GM18870 (cell line): ENCODE measurements around the gene SDF4.

Experiments used
- ATAC-seq: cut with Tn5 transposase; IDR thresholded peaks from one replicate; pipeline ENCODE4 v1.9.1; 2021; ENCODE audit warnings: moderate library complexity; ENCODE audit not compliant: unreplicated experiment

The SDF4 gene

DNA sequence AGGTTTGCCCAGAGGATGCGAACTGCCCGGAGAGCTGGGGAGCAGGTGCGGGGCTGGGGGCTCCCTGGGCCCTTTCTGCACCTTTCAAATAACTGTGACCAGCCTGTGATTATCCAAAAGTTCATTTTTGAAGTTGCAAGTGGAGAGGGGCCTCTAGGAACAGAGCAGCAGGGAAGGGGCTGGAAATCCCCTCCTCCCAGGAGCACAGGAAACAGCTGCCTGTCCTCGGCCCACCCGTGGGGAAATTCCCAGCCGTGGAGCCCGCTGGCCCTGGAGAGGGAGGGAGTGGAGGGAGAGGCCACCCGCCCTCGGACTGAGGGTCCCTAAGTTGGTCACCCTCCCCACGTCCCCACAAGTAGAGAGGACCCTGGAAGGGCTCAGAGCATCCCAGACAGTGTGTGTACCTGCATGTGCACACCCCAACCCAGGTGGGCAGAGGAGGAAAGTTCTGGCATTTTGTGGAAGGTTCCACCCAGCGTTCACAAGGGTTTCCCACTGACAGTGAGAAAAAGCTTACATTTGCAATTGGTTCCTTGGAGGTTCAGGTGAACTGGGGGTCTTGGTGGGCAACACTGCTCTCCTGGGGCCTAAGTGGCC is 16.6 kb downstream of the SDF4 start:
- ATAC-seq = no peak

DNA sequence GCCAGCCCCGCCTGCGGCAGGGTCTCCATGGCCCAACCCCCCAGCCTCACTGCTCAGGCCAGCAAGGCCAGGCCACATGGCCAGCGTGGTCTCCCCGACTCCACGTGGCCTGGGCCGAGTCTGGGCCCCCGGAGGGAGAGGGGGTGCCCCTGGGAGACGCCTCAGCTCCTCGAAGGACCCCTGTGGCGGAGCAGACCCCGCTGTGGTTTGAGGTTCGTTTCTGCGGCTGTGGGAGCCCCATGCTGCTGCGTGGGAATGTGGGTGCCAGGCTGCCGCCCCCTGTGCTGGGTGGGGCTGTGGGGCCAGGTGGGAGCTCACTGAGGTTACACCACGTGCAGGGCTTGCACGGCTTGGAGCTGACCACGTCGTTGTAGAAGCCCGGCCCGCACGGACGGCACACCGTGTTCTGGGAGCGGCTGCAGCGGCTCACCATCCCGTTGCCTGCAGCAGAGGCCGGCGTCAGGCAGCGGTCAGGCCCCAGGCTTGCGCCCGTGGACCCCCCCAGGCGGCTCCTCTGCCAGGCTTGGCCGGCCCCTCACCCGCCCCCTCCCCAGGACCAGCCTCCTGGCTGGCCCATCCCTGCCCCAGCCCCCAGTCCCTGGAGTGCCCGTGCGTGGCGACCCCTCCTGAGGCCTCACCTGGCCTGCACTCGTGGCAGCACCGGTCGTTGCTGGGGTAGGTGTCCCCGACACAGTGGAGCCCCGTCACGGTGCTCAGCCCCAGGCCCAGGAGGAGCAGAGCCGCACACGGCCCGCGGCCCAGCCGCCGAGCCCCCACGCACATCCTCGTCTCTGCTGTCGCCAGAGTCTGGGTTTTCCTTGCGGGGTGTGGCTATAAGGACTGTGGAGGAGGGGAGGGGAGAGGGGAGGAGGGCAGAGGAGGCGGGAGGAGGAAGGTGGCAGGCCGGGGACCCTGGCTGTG is 18.2 kb downstream of the SDF4 start, which contains the start of gene TNFRSF4:
Gene TNFRSF4, minus strand, starts transcription at position 809 of the 921 bp plus-strand sequence. Its CDS starts 26 bp downstream, at position 783.
- no peak for ATAC-seq

DNA sequence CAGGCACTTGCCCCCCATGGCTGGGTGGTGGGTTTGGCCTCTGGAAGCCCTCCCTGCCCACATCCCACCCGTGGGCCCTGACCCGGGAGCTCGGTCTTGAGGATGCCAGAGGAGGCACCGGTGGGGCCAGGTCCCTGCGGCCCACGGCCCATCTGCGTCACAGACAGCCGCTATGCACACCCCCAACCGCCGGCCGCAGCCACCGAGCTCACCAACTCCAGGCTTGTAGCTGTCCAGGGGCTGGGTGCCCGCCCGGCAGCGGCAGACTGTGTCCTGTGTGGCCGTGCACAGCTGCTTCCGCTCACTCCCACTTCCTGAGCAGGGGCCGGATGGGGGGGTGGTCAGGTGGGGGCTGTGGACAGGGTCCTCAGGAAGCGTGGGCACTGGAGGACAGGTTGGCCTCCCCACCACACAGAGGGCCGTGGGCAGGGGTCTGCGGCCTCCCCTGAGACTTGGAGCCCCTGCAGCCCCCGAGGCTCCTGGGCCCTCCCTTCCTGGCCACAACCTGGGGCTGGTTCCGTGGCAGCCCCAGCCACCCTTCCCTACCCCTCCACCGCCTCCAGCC is 18.9 kb downstream of the SDF4 start:
- no peak for ATAC-seq

DNA sequence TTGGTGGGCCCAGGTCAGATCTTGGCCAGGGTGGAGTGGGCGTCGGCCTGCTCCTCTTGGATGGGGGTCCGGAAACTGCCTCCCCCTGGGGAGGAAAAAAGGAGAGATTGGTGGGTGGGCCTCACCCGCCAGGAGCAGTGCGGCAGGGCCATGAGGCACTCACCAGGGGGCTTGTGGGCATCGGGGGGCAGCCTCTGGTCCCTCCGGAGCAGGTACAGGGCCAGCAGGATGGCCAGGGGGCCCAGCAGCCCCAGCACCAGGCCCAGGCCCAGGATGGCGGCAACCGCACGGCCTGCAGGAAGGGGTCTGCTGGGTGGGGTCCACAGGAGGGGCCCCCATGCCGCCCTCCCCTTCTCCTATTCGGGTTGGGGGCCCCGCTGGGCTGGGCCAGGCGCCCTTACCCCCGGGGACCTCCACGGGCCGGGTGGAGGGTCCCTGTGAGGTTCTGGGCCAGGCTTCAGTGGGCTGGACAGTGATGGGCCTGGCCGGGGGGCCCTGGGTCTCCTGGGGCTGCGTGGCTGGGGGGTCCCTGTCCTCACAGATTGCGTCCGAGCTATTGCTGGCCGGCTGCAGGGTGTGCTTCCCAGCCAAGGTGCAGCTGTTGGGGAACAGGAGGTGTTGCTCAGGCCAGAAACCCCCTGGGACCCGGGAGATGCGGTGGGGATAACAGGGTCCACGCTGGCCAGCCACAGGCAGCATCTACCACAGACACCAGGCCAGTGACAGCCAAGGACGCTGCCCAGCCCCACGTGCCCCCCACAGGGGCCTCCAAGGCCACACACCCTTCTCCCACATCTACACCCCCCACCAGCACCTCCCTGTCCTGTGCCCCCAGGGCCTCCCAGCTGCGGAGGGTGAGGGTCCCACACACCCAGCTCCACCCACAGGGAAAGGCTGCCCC is 20.0 kb downstream of the SDF4 start:
- ATAC-seq = no peak

DNA sequence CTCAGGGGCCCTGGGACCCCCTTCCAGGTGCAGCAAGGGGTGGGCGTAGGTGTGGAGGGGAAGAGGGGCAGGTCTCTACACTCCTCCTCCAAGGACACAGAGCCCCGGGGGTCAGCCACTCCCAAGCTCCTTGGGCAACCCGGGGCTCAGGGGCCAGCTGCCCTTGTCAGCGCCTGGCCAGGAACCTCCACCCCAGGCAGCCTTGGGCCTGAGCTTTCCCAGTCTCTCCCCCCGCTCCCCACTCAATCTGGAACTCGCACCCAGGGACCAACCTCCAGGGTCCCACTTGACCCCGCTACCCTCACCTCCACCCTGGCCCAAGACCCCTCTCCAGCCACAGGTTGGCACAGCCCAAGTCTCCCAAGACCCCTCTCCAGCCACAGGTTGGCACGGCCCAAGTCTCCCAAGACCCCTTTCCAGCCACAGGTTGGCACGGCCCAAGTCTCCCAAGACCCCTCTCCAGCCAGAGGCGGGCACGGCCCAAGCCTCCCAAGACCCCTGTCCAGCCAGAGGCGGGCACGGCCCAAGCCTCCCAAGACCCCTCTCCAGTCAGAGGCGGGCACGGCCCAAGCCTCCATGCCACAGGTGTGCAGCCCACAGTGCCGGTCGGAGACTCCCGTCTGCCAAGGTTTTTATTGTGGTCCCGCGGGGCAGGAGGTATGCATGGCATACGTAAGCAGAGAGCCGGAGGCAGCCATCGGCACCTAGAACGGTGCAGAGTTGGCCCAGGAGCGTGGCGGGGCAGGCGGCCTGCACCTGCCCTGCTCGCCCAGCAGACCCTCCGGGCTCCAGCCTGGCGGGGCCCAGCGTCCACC is 20.9 kb downstream of the SDF4 start:
- no peak for ATAC-seq

DNA sequence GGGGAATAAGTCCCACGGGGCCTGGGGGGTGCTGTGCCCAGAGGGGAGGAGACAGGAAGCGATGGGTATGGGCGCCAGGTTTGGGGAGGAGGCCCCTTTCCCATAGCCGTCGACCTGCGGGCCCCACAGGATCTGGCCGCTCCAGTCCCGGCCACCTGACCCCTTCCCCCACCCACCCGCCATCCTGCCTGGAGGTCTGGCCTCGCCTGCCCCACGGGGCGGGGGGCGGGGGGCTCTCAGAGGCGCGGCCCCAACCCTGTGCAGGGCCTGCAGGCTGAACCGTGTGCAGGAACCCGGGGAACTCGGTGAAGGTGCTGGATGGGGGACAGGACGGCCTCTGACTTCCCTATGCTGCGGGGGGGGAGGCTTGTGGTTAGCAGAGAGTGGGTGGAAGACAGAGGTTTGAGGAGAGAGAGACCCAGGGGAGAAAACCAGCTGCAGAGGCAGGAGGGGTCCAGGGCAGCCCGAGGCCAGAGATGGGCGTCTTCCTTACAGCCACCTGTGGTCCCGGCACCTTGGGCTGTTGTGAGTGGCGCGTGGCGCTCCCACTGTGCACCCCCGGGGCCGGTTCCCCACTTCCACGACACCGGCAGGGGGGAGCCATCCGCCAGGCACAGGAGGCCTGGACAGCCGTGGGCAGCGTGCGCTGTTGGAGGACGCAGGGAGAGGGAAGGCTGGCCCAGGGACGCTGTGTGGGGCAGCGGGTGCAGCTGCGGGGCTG is 22.9 kb downstream of the SDF4 start:
- no peak for ATAC-seq

DNA sequence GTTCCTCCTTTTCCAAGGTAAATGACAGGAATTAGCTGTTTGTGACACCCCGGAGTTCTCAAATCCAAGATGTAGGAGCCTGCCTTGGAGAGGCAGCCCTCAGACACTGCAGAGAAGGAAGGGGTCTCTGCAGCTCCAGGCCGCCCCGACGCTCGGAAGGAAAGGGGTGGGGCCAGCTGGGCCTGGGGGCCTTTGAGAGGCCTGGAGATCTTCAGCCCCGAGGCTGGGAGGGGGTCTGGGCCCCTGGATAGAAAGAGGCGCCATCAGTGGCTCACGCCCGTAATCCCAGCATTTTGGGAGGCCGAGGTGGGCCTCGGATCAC is 24.3 kb downstream of the SDF4 start:
- no peak for ATAC-seq

DNA sequence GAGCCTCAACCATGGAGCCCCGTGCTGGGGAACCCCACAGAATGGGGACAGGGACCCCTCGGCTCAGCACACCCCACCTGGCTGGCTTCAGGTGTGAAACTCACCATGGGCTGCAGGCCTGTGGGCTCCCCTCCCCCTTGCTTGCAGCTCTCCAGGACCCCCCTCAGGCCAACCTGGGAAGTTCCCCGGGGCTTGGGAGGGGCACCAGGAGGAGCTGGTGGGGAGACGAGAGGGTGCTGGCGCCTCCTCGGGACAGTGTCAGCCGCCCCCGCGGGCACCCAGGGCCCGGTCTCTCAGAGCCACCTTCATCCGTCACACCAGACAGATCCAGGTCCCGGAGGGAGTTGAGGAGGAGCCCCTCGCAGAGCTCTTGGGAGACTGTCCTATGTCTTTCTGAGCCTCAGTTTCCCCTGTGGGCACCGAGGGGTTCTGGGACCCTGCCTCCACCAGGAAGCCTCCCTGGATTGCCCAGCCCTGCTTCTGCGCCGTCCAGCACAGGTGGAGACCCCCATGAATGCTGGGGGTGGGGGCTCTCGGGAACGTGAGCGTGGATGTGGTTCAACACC is 24.8 kb downstream of the SDF4 start:
- no peak for ATAC-seq

DNA sequence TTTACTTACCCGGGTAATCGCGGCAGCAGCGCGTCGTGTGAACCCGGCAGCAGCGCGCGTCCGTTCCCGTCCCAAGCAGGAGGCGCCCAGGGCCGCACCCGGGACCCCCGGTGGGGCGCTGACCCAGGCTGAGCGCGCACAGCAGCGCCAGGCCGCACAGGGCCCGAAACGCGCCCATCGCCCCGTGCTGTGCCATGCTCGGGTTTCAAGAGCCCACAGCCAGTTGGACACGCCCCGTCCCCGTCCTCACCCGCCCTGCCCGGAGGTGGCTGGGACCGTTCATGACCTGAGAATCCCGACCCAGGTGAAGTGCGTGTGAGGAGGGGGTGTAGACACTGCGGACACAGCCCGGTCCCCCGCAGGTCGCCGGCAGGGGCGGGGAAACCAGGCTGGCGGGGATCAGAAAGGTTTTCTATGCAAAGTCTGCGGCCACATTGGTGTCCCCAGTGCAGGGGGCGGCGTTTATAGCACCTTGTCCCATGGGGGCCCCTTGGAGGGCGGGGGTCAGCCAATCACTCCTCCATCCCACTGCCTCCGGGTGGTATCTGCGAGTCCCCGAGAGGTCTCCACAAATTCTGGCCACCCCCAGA is 25.3 kb downstream of the SDF4 start, which contains the start of gene TNFRSF18:
Gene TNFRSF18, minus strand, starts transcription at position 217 of the 590 bp plus-strand sequence. Its CDS starts 21 bp downstream, at position 196.
- no peak for ATAC-seq

DNA sequence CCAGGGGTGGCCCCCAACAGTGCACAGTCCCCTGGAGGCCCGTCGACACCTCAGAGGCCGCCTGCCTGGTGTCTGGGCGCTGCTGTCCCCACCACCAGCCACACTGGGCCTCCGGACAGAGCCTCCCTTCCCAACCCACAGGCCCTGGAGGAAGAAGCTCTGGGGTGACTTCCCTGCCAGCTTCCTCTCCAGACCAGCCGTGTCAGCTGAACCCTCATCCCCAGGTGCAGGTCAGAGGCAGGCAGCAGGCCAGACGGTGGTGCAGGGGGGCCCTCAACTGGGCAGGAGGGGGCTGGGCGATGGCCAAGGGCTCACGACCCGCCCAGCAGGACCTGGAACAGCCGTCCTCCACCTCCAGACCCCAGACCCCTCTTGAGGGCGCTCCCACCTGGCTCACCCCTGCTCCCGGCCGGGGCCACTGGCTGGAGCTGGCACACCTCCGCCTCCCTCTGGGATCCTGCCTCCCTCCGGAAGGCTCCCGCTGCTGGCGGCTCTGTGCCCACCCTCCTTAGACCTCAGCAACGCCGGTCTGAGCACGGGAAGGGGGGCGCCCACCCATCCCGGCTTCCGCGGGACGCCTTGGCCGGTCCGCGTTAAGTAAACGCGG is 25.9 kb downstream of the SDF4 start:
- no peak for ATAC-seq

DNA sequence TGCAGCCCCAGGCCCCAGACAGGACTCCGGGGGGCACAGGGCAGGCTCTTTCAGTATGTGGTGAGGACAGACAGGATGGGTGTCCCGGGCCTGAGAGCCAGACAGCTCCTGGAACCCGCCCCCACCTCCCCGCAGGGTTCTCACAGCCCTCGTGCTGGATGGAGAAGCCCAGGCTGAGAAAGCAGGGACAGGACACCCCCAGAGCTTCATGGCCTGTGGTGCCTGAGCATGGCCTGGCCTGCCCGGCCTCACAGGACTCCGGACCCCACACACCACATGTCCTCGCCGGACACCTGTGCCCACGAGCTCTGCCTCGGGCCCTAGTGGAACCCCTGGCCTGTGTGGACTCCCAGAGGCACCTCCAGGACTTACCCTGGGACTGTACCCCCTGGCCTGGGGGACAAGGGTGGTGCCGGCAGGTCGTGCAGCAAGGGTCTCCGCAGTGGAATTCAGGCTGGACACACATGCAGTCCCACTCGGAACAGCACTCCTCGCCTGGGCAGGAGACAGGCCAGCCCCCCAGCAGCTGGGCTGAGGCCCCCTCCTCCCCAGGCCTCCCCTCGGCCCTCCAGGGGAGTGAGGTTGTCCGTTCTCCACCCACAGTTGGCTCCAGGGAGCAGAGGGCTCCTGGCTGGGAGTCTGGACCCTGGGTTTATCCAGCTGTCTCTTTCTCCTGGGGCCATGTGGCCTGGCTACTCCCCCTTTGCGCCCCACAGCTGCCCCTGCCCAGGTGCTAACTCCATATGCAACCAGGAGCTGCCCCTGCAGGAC is 26.6 kb downstream of the SDF4 start:
- no peak for ATAC-seq

DNA sequence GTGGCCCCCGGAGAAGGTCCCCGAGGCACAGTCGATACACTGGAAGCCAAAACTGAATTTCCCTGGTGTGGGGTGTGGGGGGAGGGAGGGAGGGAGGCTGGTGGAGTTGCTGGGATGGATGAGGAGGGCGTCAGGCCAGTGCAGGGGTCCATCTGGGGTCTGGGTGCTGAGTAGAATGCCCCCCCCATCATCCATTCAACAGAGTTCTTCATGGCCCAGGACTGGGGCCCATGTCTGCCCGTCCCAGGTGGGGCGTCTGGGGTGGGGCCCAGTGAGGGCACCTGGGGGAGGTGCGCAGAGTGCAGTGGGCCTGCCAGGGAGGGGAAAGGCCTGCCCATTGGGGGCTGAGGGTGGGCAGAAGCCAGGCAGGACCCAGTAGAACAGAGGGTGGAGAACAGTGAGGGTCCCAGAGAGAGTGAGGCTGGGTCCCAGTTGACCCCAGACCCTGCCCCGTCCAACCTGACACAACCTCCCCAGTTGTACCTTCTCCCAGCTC is 27.3 kb downstream of the SDF4 start:
- ATAC-seq = no peak

DNA sequence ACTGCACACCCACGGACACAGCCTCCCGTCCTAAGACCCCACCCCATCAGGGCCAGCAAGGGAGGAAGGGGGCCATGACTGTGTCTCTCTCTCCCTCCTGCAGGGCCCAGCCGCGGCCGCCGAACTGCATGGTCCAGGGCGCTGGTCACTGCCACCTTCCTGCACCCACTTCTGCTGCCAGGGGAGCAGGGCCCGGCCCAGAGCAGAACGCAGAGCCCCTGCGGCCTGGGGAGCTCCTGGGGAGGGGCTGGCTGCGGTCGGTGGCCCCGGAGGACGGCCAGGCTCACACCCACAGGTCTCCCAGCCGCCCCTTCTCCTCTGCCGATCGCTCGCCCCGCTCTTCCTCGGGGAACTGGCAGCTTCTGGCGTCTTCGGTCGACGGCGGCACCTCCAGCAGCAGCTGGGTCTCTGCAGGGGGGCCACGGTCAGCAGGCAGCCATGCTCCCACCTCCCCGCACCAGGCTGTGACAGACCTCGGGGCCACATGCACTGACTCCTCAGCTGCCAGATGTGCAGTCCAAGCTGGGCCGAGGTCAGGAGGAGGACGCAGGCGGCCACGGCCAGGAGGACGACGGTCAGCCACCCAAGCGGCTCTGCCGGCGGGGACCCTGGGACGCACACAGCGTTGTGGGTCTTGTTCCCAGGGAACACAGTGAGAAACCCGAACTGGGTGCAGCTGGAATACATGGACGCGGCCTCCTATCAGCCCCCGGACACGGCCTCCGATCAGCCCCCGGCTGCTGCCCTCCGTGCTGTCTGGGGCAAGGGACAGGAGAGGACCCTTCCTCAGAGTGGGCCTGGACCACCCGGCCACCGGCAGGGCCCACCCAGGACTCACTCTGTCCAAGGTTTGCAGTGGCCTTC is 28.0 kb downstream of the SDF4 start:
- no peak for ATAC-seq

DNA sequence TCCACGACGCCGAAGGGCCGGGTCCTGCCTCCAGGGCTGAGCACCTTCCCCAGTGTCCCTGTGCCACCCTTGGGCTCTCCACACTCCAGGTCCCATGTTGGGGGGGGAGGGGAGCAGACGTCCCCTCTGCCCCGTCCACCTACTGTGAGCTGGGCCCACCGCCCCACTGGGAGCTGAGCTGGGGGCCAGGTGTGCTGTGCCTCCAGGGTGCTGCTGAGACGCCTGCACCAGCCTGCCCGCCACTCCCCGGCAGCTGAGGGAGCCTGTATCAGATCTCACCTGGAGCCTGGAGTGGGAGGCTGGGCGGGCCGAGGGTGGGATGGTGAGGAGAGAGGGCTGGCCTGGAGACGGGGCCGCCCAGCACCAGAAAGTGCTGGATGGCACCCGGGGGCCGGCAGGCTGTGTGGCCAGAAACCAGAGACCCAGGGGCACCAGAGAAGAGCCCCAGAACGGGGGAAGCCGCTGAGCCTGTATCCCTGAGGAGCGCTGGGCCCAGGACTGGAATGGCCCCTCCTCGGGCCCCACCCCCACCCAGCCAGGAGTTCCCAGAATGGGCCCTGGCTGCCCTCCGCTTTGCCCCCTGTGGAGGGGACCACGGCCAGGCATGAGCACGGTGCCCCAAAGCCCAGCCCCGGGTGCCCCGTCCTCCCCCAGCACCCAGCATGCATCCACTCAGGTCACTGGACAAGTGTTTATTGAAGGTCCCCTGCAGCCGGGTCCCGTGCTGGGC is 28.8 kb downstream of the SDF4 start:
- ATAC-seq = no peak

DNA sequence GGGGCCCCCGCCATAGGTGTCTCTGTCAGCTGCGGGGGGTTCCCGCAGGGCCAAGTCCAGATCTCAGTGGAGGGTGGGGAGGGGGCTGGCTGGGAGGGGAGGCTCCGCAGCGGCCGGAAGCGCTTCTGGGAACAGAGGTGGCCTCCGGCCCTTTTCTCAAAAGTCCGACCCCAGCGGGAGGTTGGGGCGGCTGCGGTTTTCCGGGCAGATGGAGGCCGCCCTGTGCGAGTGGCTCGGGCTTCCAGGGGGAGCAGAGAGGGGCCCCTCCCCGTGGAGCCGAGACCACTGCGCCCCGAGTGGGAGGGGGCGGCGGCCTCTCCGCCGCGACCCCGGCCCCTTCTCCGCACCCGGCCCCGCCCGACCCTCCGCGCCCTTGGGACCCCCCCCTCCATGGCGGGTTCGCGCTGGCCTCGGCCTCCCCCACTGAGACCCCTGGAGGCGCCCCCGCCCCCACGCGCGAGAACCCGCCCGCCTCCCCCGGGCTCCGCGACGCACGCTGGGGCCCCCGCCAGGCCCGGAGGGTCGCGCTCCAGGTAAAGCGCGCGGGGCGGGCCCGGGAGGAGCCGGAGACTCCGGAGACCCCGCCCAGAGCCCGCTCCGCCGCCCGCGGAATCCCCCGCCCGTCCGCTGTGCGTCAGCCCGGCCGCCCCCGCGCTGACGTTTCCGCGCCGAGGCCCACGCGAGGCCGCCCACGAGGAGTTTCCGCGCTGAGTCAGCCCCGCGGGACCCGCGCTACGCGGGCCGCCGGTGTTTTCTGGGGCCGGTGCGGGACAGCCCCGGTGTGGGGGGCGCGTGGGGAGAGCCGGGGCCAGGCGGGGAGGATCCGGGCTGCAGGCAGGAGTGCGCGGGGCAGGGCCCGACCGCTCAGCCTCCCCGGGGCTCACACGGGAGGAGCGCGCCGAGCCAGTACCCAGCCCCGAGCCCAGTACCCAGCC is 30.7 kb downstream of the SDF4 start:
- no peak for ATAC-seq
